ENCODE data around the gene PPM1H.

Gene PPM1H

GRCh38 chr12:62732861-62733427 lies 202.0 kb downstream of the PPM1H start:
- peak; percentile 21 for DNase-seq (ENCODE audit: low read depth)

GRCh38 chr12:62731055-62731820 lies 203.7 kb downstream of the PPM1H start:
- DNase-seq (ENCODE audit: low read depth), result peak; percentile 18

- peak; percentile 89 for DNase-seq (ENCODE audit: low read depth)
Measured at GRCh38 chr12:62730649-62731048, 204.3 kb downstream of the PPM1H start.

GRCh38 chr12:62729579-62730544 lies 205.1 kb downstream of the PPM1H start:
- peak; percentile 45 for DNase-seq (ENCODE audit: low read depth)

- DNase-seq (ENCODE audit: low read depth), result no peak
Measured at GRCh38 chr12:62728741-62729140, 206.2 kb downstream of the PPM1H start.

GRCh38 chr12:62726471-62726980 lies 208.4 kb downstream of the PPM1H start:
- DNase-seq (ENCODE audit: low read depth), result peak; percentile 84

GRCh38 chr12:62725781-62726180 lies 209.2 kb downstream of the PPM1H start:
- DNase-seq (ENCODE audit: low read depth), result no peak

- peak; percentile 95 for DNase-seq (ENCODE audit: low read depth)
Measured at GRCh38 chr12:62724947-62725451, 210.0 kb downstream of the PPM1H start.

- no peak for DNase-seq (ENCODE audit: low read depth)
Measured at GRCh38 chr12:62724285-62724684, 210.7 kb downstream of the PPM1H start.

- DNase-seq (ENCODE audit: low read depth), result peak; percentile 53
Measured at GRCh38 chr12:62722971-62723680, 211.8 kb downstream of the PPM1H start.

- peak; percentile 67 for DNase-seq (ENCODE audit: low read depth)
Measured at GRCh38 chr12:62720661-62721330, 214.2 kb downstream of the PPM1H start.

- no peak for DNase-seq (ENCODE audit: low read depth)
Measured at GRCh38 chr12:62720025-62720424, 214.9 kb downstream of the PPM1H start.

GRCh38 chr12:62718762-62719426 lies 216.1 kb downstream of the PPM1H start:
- DNase-seq (ENCODE audit: low read depth), result no peak

- DNase-seq (ENCODE audit: low read depth), result no peak
Measured at GRCh38 chr12:62717643-62718042, 217.3 kb downstream of the PPM1H start.

GRCh38 chr12:62716866-62717525 lies 218.0 kb downstream of the PPM1H start:
- DNase-seq (ENCODE audit: low read depth), result no peak

GRCh38 chr12:62716037-62716436 lies 218.9 kb downstream of the PPM1H start:
- DNase-seq (ENCODE audit: low read depth), result no peak

- DNase-seq (ENCODE audit: low read depth), result peak; percentile 18
Measured at GRCh38 chr12:62714774-62715721, 219.9 kb downstream of the PPM1H start.

GRCh38 chr12:62714181-62714773 lies 220.7 kb downstream of the PPM1H start:
- no peak for DNase-seq (ENCODE audit: low read depth)

Data from fibroblast of gingiva (primary cell).